Osteoblast (primary cell): ENCODE data around the gene ABCA12. TPM values are rescaled to one million over a fixed set of nuclear protein-coding genes. Genes with fewer than 3 reads are reported as not detected.

Source experiments
- DNase-seq: peaks from one replicate; pipeline ENCODE4 v3.0.0; 2011; ENCODE audit warnings: low spot score, mixed read lengths; ENCODE audit not compliant: insufficient read length; ENCODE audit errors: missing footprints
- H2AFZ ChIP-seq: 2 replicates; pipeline ENCODE4 v1.6.0; 2011; ENCODE audit warnings: mild to moderate bottlenecking, low read length
- H3K27ac ChIP-seq: 2 replicates; pipeline ENCODE4 v1.5.1; 2011; ENCODE audit warnings: mild to moderate bottlenecking, low read depth, low read length, moderate library complexity
- H3K27me3 ChIP-seq: 2 replicates; pipeline ENCODE4 v1.6.0; 2012; ENCODE audit warnings: mild to moderate bottlenecking, control low read depth, inconsistent platforms, low read length, moderate library complexity; ENCODE audit not compliant: insufficient read depth
- H3K36me3 ChIP-seq: 2 replicates; pipeline ENCODE4 v1.5.1; 2011; ENCODE audit warnings: mild to moderate bottlenecking, low read length, control low read depth, moderate library complexity; ENCODE audit not compliant: insufficient read depth
- H3K4me1 ChIP-seq: 2 replicates; pipeline ENCODE4 v1.5.1; 2011; ENCODE audit warnings: mild to moderate bottlenecking, low read length, control low read depth, moderate library complexity; ENCODE audit not compliant: insufficient read depth
- H3K4me2 ChIP-seq: 2 replicates; pipeline ENCODE4 v1.6.0; 2011; ENCODE audit warnings: mild to moderate bottlenecking, low read length; ENCODE audit not compliant: insufficient read depth
- H3K4me3 ChIP-seq: fragments of 200-600 bp; sonication (generic); 3 replicates; pipeline ENCODE4 v1.5.1; 2012; ENCODE audit warnings: mild to moderate bottlenecking, low read length, inconsistent platforms; ENCODE audit not compliant: insufficient read depth
- H3K79me2 ChIP-seq: 2 replicates; pipeline ENCODE4 v1.6.0; 2012; ENCODE audit warnings: mild to moderate bottlenecking, low read length, control low read depth, inconsistent platforms; ENCODE audit not compliant: insufficient read depth
- H3K9me3 ChIP-seq: 2 replicates; pipeline ENCODE4 v1.5.1; 2011; ENCODE audit warnings: low read depth, low read length, control low read depth
- H4K20me1 ChIP-seq: 2 replicates; pipeline ENCODE4 v1.6.0; 2012; ENCODE audit warnings: mild to moderate bottlenecking, low read length, control low read depth; ENCODE audit not compliant: insufficient read depth
- CTCF ChIP-seq: IDR thresholded peaks from 2 replicates; pipeline ENCODE4 v1.5.1; 2011; ENCODE audit warnings: mild to moderate bottlenecking, low read depth, low read length, moderate library complexity; ENCODE audit errors: extremely low read depth
- total RNA-seq: library from RNA; depleted of rRNA; stranded (reverse); fragments of >200 nt; gene quantifications from 2 replicates; pipeline ENCODE4 v1.2.3, GENCODE V29; 2012

The ABCA12 gene
- total RNA-seq, 1 donor, result under 0.01 TPM

- Histone ChIP-seq H3K4me2 (no peak overlapping the region), H3K4me1 (peaks cover 11% of the 10 kb centered on the region), H3K36me3 (no peaks in the 10 kb centered on the region), H3K9me3 (no peaks in the 10 kb centered on the region), H3K4me3 (no peak overlapping the region), H2AFZ (no peak overlapping the region), H4K20me1 (no peaks in the 10 kb centered on the region), H3K27me3 (no peaks in the 10 kb centered on the region), H3K27ac (no peak overlapping the region), H3K79me2 (no peaks in the 10 kb centered on the region)
- peak; percentile 69 for DNase-seq
- no peak for TF ChIP-seq CTCF
Measured at GRCh38 chr2:215028231-215028630, 110.2 kb downstream of the ABCA12 start.

GRCh38 chr2:215027779-215028178 is 110.6 kb downstream of the ABCA12 start:
- H3K4me3 ChIP-seq, result no peak overlapping the region
- H4K20me1 ChIP-seq, result no peaks in the 10 kb centered on the region
- no peak overlapping the region for H3K27ac ChIP-seq
- H2AFZ ChIP-seq, result peak overlapping the region; percentile 35
- no peaks in the 10 kb centered on the region for H3K9me3 ChIP-seq
- H3K36me3 ChIP-seq, result no peaks in the 10 kb centered on the region
- no peak overlapping the region for H3K4me2 ChIP-seq
- DNase-seq, result peak; percentile 71
- no peak for TF ChIP-seq CTCF
- no peaks in the 10 kb centered on the region for H3K27me3 ChIP-seq
- H3K4me1 ChIP-seq, result peaks cover 12% of the 10 kb centered on the region
- no peaks in the 10 kb centered on the region for H3K79me2 ChIP-seq

GRCh38 chr2:215022910-215023309 is 115.5 kb downstream of the ABCA12 start:
- Histone ChIP-seq H3K27ac (no peak overlapping the region), H3K4me1 (peaks cover 9% of the 10 kb centered on the region), H4K20me1 (no peaks in the 10 kb centered on the region), H3K9me3 (no peaks in the 10 kb centered on the region), H3K36me3 (no peaks in the 10 kb centered on the region), H2AFZ (no peak overlapping the region), H3K79me2 (no peaks in the 10 kb centered on the region), H3K4me3 (no peak overlapping the region), H3K4me2 (no peak overlapping the region), H3K27me3 (no peaks in the 10 kb centered on the region)
- no peak for TF ChIP-seq CTCF
- no peak for DNase-seq

- no peaks in the 10 kb centered on the region for H3K27me3 ChIP-seq
- no peak overlapping the region for H2AFZ ChIP-seq
- no peak overlapping the region for H3K4me2 ChIP-seq
- no peaks in the 10 kb centered on the region for H4K20me1 ChIP-seq
- no peaks in the 10 kb centered on the region for H3K79me2 ChIP-seq
- no peaks in the 10 kb centered on the region for H3K36me3 ChIP-seq
- H3K4me1 ChIP-seq, result peaks cover 4% of the 10 kb centered on the region
- no peaks in the 10 kb centered on the region for H3K9me3 ChIP-seq
- H3K27ac ChIP-seq, result no peak overlapping the region
- DNase-seq, result peak; percentile 64
- no peak for TF ChIP-seq CTCF
- no peak overlapping the region for H3K4me3 ChIP-seq
Measured at GRCh38 chr2:215022418-215022817, 116.0 kb downstream of the ABCA12 start.
